A549 (cell line): ENCODE measurements around the gene NEURL3.

Experiments used
- KDM1A ChIP-seq: fragments of 200-600 bp; sonication (generic); IDR thresholded peaks from 2 replicates; pipeline ENCODE4 v1.6.1; 2016; ENCODE audit warnings: low read depth, mild to moderate bottlenecking
- RAD21 ChIP-seq, 2 experiments: fragments of >200 bp in 1 of 2; sonication (Bioruptor Twin) in 1 of 2; formaldehyde crosslinking in 1 of 2; IDR thresholded peaks in 1 of 2; conservative IDR thresholded peaks in 1 of 2; 2 replicates in 1 of 2; 3 replicates in 1 of 2; pipeline ENCODE4 v1.6.1; 2012 to 2018; ENCODE audit warnings: inconsistent platforms in 1 of 2
- SMC3 ChIP-seq: fragments of >200 bp; sonication (Bioruptor Twin); formaldehyde crosslinking; IDR thresholded peaks from 3 replicates; pipeline ENCODE4 v1.6.1; 2018; ENCODE audit warnings: inconsistent platforms
- TF ChIP-seq, protein P1 (sequence below): fragments of >200 bp; sonication (Bioruptor Twin); formaldehyde crosslinking; IDR thresholded peaks from 3 replicates; pipeline ENCODE4 v1.5.1; 2016

DNA sequence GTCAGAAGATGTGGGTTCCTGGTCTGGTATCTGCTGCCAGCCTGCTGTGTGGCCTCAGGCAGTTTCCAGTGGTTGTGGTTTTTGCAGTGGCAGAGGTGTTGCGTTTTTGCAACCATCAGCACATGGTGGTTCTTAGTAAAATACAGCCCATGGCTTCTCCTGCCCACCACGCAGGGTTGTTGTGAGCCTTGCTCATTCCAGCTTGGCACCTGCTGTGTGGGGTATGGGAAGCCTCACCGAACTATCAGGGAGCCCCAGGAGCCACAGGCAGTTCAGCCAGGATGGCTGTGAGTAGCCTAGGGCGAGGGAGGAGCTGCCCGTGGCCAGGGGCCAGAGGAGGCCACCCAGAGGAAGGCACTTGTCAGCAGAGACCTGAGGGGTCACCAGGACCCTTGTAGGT, 41.2 kb upstream of the NEURL3 start:
- TF ChIP-seq, protein P1, sequence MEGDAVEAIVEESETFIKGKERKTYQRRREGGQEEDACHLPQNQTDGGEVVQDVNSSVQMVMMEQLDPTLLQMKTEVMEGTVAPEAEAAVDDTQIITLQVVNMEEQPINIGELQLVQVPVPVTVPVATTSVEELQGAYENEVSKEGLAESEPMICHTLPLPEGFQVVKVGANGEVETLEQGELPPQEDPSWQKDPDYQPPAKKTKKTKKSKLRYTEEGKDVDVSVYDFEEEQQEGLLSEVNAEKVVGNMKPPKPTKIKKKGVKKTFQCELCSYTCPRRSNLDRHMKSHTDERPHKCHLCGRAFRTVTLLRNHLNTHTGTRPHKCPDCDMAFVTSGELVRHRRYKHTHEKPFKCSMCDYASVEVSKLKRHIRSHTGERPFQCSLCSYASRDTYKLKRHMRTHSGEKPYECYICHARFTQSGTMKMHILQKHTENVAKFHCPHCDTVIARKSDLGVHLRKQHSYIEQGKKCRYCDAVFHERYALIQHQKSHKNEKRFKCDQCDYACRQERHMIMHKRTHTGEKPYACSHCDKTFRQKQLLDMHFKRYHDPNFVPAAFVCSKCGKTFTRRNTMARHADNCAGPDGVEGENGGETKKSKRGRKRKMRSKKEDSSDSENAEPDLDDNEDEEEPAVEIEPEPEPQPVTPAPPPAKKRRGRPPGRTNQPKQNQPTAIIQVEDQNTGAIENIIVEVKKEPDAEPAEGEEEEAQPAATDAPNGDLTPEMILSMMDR, result no peak
- TF ChIP-seq KDM1A (no peak), RAD21 (conservative IDR thresholded peaks at IDR 0.05 in 1 of 2, IDR thresholded peaks at IDR 0.05 in 1 of 2) (no peak), SMC3 (no peak)
